ENCODE measurements around the gene MED13L. TPM values are rescaled to one million over a fixed set of nuclear protein-coding genes. Genes with fewer than 3 reads are reported as not detected.

MED13L gene
- polyA plus RNA-seq, 1 of the 3 experiments (the other 2 are of a cell fraction) = 17.1 TPM

GRCh38 chr12:115964626-115965025 is 312.9 kb downstream of the MED13L start:
- no peak overlapping the region for H2AFZ ChIP-seq (ENCODE audit: low read depth)
- ChIA-PET CTCF (interaction anchor here (0.6 kb wide), 1 partner anchor 18 kb away, joined by 4 read pairs; no protein-coding TSS in a partner anchor), POLR2A (no interaction called here)
- H3K27ac ChIP-seq (ENCODE audit: low read depth in 2 of 2, low read length in 1 of 2) = peak overlapping the region in 1 of 2 experiments; percentile 80; a peak in 2 of 4 replicates
- H3K4me2 ChIP-seq = no peak overlapping the region
- H3K4me1 ChIP-seq (ENCODE audit: control insufficient read depth in 1 of 2, insufficient read depth in 2 of 2, low read depth in 1 of 2, low read length in 1 of 2) = peaks cover 0 to 13% of the 10 kb centered on the region in 2 experiments; a peak in 1 of 4 replicates
- H3K27me3 ChIP-seq (ENCODE audit: insufficient read depth) = no peaks in the 10 kb centered on the region
- H3K9me2 ChIP-seq = no peaks in the 10 kb centered on the region
- H3K79me2 ChIP-seq (ENCODE audit: insufficient read depth) = peaks cover 20% of the 10 kb centered on the region
- no peak for DNase-seq
- TF ChIP-seq FOSL2 (IDR thresholded peaks at IDR 0.05; ENCODE audit: borderline replicate concordance, low read depth) (no peak), FOXJ3 (CRISPR knock-in tag; IDR thresholded peaks at IDR 0.05) (no peak), TCF12 (IDR thresholded peaks at IDR 0.05) (no peak), CHD2 (IDR thresholded peaks at IDR 0.05; ENCODE audit: low read length, partially characterized antibody) (no peak), RXRA (IDR thresholded peaks at IDR 0.05; ENCODE audit: borderline replicate concordance, low read depth) (no peak), MEF2A (IDR thresholded peaks at IDR 0.05; ENCODE audit: borderline replicate concordance, low read depth) (no peak), PBX3 (IDR thresholded peaks at IDR 0.05) (no peak), JUND (IDR thresholded peaks at IDR 0.05) (no peak), RAD21 (IDR thresholded peaks at IDR 0.05; ENCODE audit: low read length) (no peak), CTCF (IDR thresholded peaks at IDR 0.05) (no peak)
- no peak overlapping the region for H3K4me3 ChIP-seq (ENCODE audit: low read depth in 2 of 2, low read length in 1 of 2)
- H3F3A ChIP-seq (replicated peaks; ENCODE audit: insufficient read depth) = peaks cover 38% of the 10 kb centered on the region
- no peak overlapping the region for H3K9ac ChIP-seq
- no peaks in the 10 kb centered on the region for H3K9me3 ChIP-seq
- H3K36me3 ChIP-seq (replicated peaks in 1 of 2; ENCODE audit: control insufficient read depth in 1 of 2, insufficient read depth in 2 of 2, low read length in 1 of 2) = peaks cover 68 to 79% of the 10 kb centered on the region in 2 experiments
- WGBS (ENCODE audit: low lambda C conversion rate) = 96% methylated on average over 2 of the region's 2 CpGs
- peaks cover 15% of the 10 kb centered on the region; the same call in 1 of the 2 replicates for H4K20me1 ChIP-seq (ENCODE audit: insufficient read depth)

- H3K9ac ChIP-seq = no peak overlapping the region
- H3K79me2 ChIP-seq (ENCODE audit: insufficient read depth) = peaks cover 20% of the 10 kb centered on the region
- H3K9me2 ChIP-seq = no peaks in the 10 kb centered on the region
- no peaks in the 10 kb centered on the region for H3K27me3 ChIP-seq (ENCODE audit: insufficient read depth)
- ChIA-PET POLR2A (no interaction called here), CTCF (interaction anchor here (0.6 kb wide), 1 partner anchor 18 kb away, joined by 4 read pairs; no protein-coding TSS in a partner anchor)
- H3K9me3 ChIP-seq = no peaks in the 10 kb centered on the region
- H4K20me1 ChIP-seq (ENCODE audit: insufficient read depth) = peaks cover 15% of the 10 kb centered on the region; the same call in 1 of the 2 replicates
- peaks cover 0 to 13% of the 10 kb centered on the region in 2 experiments; a peak in 1 of 4 replicates for H3K4me1 ChIP-seq (ENCODE audit: control insufficient read depth in 1 of 2, insufficient read depth in 2 of 2, low read depth in 1 of 2, low read length in 1 of 2)
- H3K36me3 ChIP-seq (replicated peaks in 1 of 2; ENCODE audit: control insufficient read depth in 1 of 2, insufficient read depth in 2 of 2, low read length in 1 of 2) = peaks cover 71 to 78% of the 10 kb centered on the region in 2 experiments
- no peak overlapping the region for H2AFZ ChIP-seq (ENCODE audit: low read depth)
- DNase-seq = no peak
- TF ChIP-seq TEAD4 (IDR thresholded peaks at IDR 0.05; ENCODE audit: borderline replicate concordance, insufficient read depth) (no peak), MXI1 (IDR thresholded peaks at IDR 0.05; ENCODE audit: low read depth, low read length) (no peak), FOXJ3 (CRISPR knock-in tag; IDR thresholded peaks at IDR 0.05) (no peak)
- no peak overlapping the region for H3K4me3 ChIP-seq (ENCODE audit: low read depth in 2 of 2, low read length in 1 of 2)
- H3K27ac ChIP-seq (ENCODE audit: low read depth in 2 of 2, low read length in 1 of 2) = peak overlapping the region in 1 of 2 experiments; percentile 80; a peak in 2 of 4 replicates
- peaks cover 38% of the 10 kb centered on the region for H3F3A ChIP-seq (replicated peaks; ENCODE audit: insufficient read depth)
- no peak overlapping the region for H3K4me2 ChIP-seq
Measured at GRCh38 chr12:115964214-115964613, 313.3 kb downstream of the MED13L start.

All from SK-N-SH (cell line).